GM12874 (cell line): ENCODE data around the gene MET.

Experiments used
- CTCF ChIP-seq: IDR thresholded peaks from 2 replicates; pipeline ENCODE4 v1.5.1; 2011; ENCODE audit warnings: low read depth, mild to moderate bottlenecking, control low read depth, low read length, moderate library complexity; ENCODE audit not compliant: insufficient read depth

The MET gene

DNA sequence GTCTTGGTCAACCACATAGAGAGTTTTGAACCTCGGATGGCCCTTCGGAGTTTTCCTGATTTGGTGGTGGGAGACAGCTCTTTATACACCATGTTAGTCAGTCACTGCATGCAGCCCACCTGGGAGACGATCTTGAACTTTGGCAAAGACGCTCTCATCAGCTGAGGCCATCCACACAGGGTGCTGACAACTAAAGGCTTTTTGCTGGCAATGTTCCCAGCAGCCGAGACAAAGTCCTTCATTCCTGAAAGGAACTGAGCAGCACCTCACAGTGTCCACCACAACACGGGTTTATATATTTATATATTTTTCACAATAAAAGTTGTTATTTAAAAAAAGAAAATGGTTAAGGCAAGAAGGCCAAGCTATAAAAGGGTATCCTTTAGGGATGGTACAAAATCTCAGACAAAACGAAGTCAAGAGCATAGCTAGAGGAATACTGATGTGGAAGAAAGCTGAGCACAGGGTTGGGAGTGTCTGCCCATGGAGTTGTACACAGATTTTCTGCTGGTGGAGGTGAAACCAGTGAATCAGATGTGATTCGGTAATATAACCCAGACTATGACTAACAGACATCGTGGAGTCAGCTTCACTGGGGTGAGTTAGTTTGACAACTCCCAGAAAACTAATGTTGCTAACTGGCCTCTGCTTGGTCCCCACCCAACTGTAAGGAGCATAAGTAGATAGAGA, 163.0 kb downstream of the MET start:
- no peak for TF ChIP-seq CTCF

- TF ChIP-seq CTCF, result no peak
These were observed 164.1 kb downstream of the MET start for GRCh38 chr7:116836048-116836447.

GRCh38 chr7:116836911-116837310, 164.9 kb downstream of the MET start:
- no peak for TF ChIP-seq CTCF

- TF ChIP-seq CTCF, result no peak
These were observed 165.6 kb downstream of the MET start for GRCh38 chr7:116837586-116837985.

- TF ChIP-seq CTCF, result no peak
These were observed 168.3 kb downstream of the MET start for GRCh38 chr7:116840256-116840655.

GRCh38 chr7:116842371-116842770, 170.4 kb downstream of the MET start:
- no peak for TF ChIP-seq CTCF

DNA sequence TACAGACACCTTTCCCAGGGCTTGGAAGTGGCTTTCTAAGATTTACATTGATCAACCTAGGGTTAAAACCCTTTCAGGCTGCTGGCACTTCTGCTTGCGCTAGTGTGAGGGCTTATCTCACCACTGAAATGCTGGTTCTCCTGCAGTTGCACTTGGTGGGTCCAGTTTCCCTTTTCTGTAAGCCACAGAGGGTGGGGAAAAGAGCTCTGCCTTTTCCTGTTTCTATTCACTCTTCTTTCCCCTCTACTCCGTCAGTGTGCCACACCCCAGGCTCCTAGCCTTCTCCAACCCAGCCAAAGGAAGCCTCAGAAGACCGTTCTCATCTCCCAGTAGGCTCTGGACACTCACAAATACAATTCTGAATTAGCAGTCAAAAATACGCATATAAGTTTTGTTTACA, 171.4 kb downstream of the MET start:
- no peak for TF ChIP-seq CTCF
